Activated naive CD4-positive, alpha-beta T cell treated with anti-CD3 and anti-CD28 coated beads, Interleukin-2, amount 10 ng/mL, durations not matched to agents 7 days and 5 days (primary cell): ENCODE data around the gene DLG4.

ENCODE experiments used
- CTCF ChIA-PET: fragments of 350-600 bp; sonication (Branson Sonifier 250); formaldehyde crosslinking; loops from one replicate; lab custom pipeline; 2021; ENCODE audit warnings: antibody characterized with exemption; lab: Charles Lee
- DNase-seq: peaks from one replicate; pipeline ENCODE4 v3.0.0-alpha.2; 2020
- H3K27ac Mint-ChIP-seq: one replicate; pipeline ENCODE4 v1.8.0; 2021; ENCODE audit warnings: mild to moderate bottlenecking, moderate library complexity, mixed read lengths
- H3K27me3 Mint-ChIP-seq: one replicate; pipeline ENCODE4 v1.8.0; 2021; ENCODE audit warnings: mild to moderate bottlenecking, mixed read lengths
- H3K36me3 Mint-ChIP-seq: one replicate; pipeline ENCODE4 v1.8.0; 2021; ENCODE audit warnings: mixed read lengths
- H3K4me1 Mint-ChIP-seq: one replicate; pipeline ENCODE4 v1.8.0; 2021; ENCODE audit warnings: mixed read lengths
- H3K4me3 Mint-ChIP-seq: one replicate; pipeline ENCODE4 v1.8.0; 2021; ENCODE audit warnings: mild to moderate bottlenecking, moderate library complexity, mixed read lengths
- H3K9me3 Mint-ChIP-seq: one replicate; pipeline ENCODE4 v1.8.0; 2021; ENCODE audit warnings: mixed read lengths

The DLG4 gene

DNA sequence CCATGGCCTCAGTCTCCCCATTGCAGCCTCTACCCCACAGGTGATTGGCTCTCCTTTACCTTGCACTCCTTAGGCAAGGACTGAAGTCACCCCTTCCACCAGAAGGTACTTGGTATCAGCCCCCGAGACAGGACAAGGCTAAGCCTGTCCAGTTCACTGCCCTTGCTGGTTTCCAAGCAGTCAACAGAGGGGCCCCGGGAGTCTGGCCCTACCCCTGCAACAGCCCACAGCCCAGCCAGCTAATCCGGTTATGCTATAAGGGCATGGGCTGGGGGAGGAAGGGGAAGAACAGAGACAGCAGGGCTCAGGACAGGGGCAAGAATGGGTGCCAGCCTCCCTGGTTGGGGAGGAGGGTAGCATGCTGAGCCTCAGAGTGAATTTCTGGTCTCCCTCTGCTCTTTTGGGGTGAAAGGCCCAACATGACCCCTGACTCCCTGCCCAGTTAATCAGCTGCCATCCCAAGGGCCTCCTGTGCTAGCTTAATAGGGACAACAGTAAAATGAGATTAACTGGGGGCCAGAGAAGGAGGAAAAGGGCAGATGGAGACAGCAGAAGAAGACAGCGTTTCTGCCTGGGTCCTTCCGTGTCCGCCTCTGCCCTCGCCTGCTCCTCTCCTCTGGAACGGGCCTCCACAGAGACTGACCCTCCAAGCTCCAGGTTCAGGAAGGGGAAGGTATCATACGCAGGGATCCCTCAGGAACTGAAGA lies 10.7 kb downstream of the DLG4 start:
- H3K9me3 Mint-ChIP-seq, result no peaks in the 10 kb centered on the region
- no peak overlapping the region for H3K4me3 Mint-ChIP-seq
- DNase-seq, result no peak
- CTCF ChIA-PET, result interaction anchor here (0.8 to 1.3 kb wide), 2 partner anchors 48 to 163 kb away, joined by 3 read pairs; no protein-coding TSS in a partner anchor
- H3K36me3 Mint-ChIP-seq, result peaks cover under 1% of the 10 kb centered on the region
- H3K27ac Mint-ChIP-seq, result no peak overlapping the region
- peaks cover 60% of the 10 kb centered on the region for H3K27me3 Mint-ChIP-seq
- H3K4me1 Mint-ChIP-seq, result peaks cover 37% of the 10 kb centered on the region

DNA sequence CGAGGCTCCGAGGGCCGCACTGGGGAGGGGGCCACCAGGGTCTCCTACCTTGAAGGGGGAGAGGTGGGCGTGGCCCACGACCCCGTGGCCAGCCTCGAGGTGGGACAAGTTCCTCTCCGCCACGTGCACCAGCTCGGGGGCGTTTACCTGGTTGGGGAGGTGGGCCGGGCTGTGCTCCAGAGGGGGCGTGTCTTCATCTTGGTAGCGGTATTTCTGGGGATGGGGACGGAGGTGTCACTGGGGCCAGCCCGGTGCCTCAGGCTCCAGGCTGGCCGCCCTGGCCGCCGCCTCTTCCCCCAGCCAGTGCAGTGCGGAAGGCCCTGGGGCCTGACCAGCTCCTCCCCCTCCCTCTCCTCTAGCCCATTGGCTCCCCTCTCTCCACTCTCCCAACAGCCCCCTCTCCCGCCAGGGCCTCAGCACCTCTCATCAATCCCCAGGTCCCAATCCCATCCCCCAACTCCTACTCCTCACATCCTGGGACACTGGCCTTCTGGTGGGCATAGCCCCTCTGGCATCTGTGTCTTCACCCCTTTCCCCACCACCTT lies 11.5 kb downstream of the DLG4 start:
- H3K4me3 Mint-ChIP-seq, result no peak overlapping the region
- peaks cover 34% of the 10 kb centered on the region for H3K4me1 Mint-ChIP-seq
- DNase-seq, result no peak
- no peak overlapping the region for H3K27ac Mint-ChIP-seq
- peaks cover 53% of the 10 kb centered on the region for H3K27me3 Mint-ChIP-seq
- no peaks in the 10 kb centered on the region for H3K9me3 Mint-ChIP-seq
- CTCF ChIA-PET, result no interaction called here
- peaks cover 1% of the 10 kb centered on the region for H3K36me3 Mint-ChIP-seq

DNA sequence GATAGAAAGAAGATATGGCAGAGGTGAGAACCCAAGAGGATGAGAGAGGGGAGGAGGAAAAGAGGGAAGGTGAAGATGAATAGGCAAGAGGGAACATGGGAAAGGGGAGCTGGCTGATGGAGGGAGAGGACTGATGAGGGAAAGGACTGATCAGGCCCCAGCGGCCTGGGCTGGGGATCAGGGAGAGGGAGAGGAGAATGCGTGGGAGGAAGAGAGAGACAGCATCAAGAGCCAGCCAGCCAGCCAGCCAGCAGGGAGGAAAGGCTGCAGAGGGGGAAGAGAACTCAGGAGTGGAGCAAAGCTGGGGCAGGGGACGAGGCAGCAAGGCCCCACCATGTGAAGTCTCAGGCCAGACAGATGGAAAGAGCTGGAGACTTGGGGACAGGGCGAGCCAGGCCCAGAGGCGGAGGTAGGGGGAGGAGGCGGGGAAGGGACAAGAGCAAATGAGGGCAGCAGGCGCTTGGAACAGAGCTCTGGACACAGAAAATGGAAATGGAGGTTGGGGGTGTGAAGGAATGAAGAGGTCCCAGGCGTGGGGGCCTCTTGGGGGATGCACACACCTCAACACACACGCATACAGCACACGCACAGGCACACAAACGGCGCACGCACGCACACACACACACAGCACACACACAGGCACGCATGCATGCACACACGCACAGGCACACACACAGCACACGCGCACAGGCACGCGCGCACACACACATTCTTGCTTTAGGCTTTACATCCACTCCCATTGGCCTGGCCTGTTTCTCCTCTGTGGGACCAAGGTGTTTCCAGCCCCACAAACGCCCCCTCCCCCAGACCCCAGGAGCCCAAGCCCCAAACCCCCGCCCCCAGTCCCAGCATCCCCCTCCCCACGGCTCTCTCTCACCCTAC lies 12.3 kb downstream of the DLG4 start:
- H3K4me1 Mint-ChIP-seq, result peaks cover 35% of the 10 kb centered on the region
- peaks cover 51% of the 10 kb centered on the region for H3K27me3 Mint-ChIP-seq
- no peak for DNase-seq
- H3K4me3 Mint-ChIP-seq, result no peak overlapping the region
- peaks cover 1% of the 10 kb centered on the region for H3K36me3 Mint-ChIP-seq
- no peak overlapping the region for H3K27ac Mint-ChIP-seq
- CTCF ChIA-PET, result no interaction called here
- H3K9me3 Mint-ChIP-seq, result no peaks in the 10 kb centered on the region

DNA sequence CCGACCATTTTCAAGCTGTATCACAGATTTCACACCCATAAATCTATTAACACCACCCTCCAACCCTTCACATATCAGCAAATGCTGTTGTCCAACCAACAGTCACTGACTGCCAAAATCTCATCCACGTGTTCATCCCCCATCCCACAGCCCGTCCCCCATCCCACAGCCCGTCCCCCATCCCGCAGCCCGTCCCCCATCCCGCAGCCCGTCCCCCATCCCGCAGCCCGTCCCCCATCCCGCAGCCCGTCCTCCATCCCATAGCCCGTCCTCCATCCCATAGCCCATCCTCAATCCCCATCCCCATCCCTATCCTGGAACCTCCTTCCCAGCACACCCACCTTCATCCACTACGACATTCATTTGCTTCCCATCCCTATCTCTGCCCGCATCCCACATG lies 14.1 kb downstream of the DLG4 start:
- Mint-ChIP-seq H3K4me3 (peak overlapping the region; percentile 53), H3K36me3 (peaks cover 1% of the 10 kb centered on the region), H3K4me1 (peaks cover 35% of the 10 kb centered on the region), H3K27me3 (peaks cover 36% of the 10 kb centered on the region), H3K9me3 (no peaks in the 10 kb centered on the region), H3K27ac (peak overlapping the region; percentile 85)
- DNase-seq, result no peak
- CTCF ChIA-PET, result interaction anchor here (1.1 kb wide), 1 partner anchor 15 kb away, joined by 3 read pairs; no protein-coding TSS in a partner anchor

DNA sequence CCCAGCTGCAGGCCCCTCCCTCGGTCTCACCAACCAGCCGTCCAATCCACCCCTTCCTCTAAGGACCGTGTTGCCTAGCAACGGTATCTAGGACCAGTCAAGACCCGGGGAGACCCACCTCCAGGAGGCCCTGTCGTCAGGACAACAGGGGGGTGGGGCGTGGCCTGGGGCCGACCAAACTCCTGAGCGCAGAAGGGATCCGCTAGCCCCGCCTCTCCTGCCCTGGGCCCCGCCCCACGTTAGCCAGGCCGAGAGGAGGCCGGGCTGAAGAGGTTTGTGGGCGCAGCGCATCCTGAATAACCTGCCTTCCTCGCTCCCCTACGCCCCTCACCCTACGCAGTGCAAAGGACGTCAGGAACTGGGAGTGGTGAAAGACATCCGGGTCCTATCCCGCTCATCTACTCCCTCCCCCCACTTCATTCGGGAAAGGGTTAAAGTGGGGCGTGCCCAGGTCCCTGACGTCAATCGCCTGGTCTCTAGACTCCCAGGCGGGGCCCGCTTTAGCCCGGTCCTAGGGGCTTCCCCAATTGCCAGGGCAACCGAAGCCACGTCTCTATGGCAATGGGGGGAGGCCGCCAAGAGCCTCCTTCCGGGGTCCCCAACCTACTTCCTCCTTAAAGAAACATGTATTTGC lies 14.7 kb downstream of the DLG4 start:
- Mint-ChIP-seq H3K36me3 (peaks cover 1% of the 10 kb centered on the region), H3K9me3 (no peaks in the 10 kb centered on the region), H3K27ac (peak overlapping the region; percentile 85), H3K27me3 (peaks cover 30% of the 10 kb centered on the region), H3K4me3 (peak overlapping the region; percentile 53), H3K4me1 (peaks cover 35% of the 10 kb centered on the region)
- peak; percentile 96 for DNase-seq
- CTCF ChIA-PET, result no interaction called here

GRCh38 chr17:7204336-7204735 lies 15.3 kb downstream of the DLG4 start:
- peak overlapping the region; percentile 85 for H3K27ac Mint-ChIP-seq
- peaks cover 24% of the 10 kb centered on the region for H3K27me3 Mint-ChIP-seq
- CTCF ChIA-PET, result no interaction called here
- H3K36me3 Mint-ChIP-seq, result peaks cover 1% of the 10 kb centered on the region
- DNase-seq, result peak; percentile 39
- no peaks in the 10 kb centered on the region for H3K9me3 Mint-ChIP-seq
- H3K4me1 Mint-ChIP-seq, result peaks cover 35% of the 10 kb centered on the region
- peak overlapping the region; percentile 53 for H3K4me3 Mint-ChIP-seq

DNA sequence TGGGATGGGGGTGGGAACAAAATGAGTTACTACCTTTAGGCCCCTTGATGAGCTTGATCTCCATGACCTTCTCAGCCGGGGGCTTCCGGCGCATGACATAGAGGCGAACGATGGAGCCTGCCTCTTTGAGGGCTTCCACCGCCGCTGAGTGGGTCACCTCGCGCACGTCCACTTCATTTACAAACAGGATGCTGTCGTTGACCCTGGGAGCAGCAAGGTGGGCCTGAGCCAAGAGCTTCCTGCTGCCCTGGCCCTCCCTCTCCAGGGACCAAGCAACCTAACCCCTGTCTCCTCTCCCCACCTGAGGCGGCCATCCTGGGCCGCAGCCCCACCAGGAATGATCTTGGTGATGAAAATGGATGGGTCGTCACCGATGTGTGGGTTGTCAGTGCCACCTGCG lies 16.2 kb downstream of the DLG4 start:
- Mint-ChIP-seq H3K27ac (no peak overlapping the region), H3K4me1 (peaks cover 35% of the 10 kb centered on the region), H3K27me3 (peaks cover 15% of the 10 kb centered on the region), H3K36me3 (peaks cover 1% of the 10 kb centered on the region), H3K9me3 (no peaks in the 10 kb centered on the region), H3K4me3 (no peak overlapping the region)
- DNase-seq, result no peak
- CTCF ChIA-PET, result no interaction called here

DNA sequence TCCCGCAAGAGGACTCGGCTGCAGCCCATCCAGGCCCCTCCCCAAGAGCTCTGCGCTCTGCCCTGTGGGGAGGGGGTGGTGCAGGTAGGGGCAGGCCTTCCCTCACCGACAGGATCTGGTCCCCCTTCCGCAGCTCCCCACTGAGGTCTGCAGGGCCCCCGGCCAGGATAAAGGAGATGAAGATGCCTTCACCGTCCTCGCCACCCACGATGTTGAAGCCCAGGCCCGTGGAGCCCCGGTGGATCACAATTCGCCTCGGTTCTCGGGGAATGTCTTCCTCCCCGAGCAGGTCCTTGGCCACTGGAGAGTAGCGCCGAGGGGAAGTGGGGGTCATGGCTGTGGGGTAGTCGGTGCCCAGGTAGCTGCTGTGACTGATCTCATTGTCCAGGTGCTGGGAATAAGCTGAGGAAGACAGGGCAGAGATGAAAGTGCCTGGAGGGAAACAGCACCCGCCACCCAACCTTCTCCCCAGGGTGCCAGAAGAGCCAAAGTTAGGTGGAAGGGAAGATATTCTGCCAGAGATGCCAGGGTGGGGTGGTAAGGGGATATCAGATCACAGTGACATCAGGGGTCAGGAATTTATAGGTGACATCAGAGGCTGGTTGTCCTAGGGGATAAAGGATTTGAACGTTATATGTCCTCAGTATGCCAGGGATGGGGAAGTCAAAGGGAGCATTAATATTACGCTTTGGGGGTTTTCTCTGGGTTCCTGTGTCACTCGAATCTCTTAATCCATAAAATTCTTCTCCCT lies 22.8 kb downstream of the DLG4 start:
- no peaks in the 10 kb centered on the region for H3K4me1 Mint-ChIP-seq
- H3K27ac Mint-ChIP-seq, result no peak overlapping the region
- CTCF ChIA-PET, result interaction anchor here (0.6 kb wide), 1 partner anchor 18 kb away, joined by 3 read pairs; no protein-coding TSS in a partner anchor
- no peaks in the 10 kb centered on the region for H3K27me3 Mint-ChIP-seq
- H3K9me3 Mint-ChIP-seq, result no peaks in the 10 kb centered on the region
- no peak for DNase-seq
- no peak overlapping the region for H3K4me3 Mint-ChIP-seq
- no peaks in the 10 kb centered on the region for H3K36me3 Mint-ChIP-seq

DNA sequence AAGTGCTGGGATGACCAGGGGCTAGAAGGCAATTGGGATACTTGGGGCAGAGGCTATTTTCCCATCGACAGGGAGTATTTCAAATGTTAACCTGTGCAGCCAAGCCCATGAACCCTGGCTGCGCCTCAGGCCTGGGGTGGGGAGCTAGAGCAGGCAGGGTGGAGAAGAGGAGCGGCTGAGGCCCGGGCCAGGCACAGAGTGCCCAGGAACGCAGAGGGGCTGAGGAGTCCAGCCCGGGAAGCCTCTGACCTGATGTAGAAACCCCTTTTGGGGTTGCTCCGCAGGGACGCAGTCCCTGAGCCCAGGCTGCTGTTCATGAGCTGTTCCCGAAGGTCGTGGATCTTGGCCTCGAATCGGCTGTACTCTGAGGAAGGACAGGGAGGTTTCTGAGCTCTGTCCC lies 23.7 kb downstream of the DLG4 start:
- Mint-ChIP-seq H3K27me3 (no peaks in the 10 kb centered on the region), H3K36me3 (no peaks in the 10 kb centered on the region), H3K4me3 (no peak overlapping the region), H3K4me1 (no peaks in the 10 kb centered on the region), H3K9me3 (no peaks in the 10 kb centered on the region), H3K27ac (no peak overlapping the region)
- CTCF ChIA-PET, result no interaction called here
- no peak for DNase-seq

DNA sequence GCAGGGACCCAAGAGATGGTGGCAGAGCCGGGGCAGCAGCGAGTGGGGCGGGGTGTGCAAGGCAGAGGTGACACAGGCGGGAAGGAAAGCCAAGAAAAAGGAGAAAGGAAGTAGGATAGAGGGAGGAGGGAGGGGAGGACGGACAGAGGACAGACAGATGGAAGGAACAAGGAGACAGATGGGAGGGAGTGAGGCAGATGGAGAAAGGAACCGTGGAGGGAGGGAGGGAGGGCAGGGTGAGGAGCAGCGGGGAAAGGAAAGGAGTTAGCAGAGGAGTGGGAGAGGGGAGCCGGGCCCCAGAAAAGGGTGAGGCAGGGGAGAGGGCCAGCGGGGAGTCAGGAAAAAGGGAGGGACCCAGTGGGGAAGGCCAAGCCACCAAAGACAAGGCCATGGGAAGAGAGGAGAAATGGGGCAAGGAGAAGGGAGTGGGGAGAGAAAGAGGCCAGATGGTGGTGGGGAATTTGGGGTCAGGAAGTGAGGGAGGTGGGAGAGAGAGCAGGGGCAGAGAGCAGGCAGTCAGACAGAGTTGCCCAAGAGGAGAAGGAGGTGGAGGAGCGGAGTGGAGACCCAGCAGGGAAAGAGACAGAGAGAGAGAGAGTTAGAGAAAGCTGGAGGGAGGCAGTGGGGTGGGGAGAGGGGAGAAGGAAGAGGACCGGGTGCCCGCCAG lies 27.2 kb downstream of the DLG4 start:
- H3K4me3 Mint-ChIP-seq, result no peak overlapping the region
- no peak overlapping the region for H3K27ac Mint-ChIP-seq
- no peaks in the 10 kb centered on the region for H3K9me3 Mint-ChIP-seq
- no peaks in the 10 kb centered on the region for H3K4me1 Mint-ChIP-seq
- no peak for DNase-seq
- no peaks in the 10 kb centered on the region for H3K36me3 Mint-ChIP-seq
- CTCF ChIA-PET, result no interaction called here
- no peaks in the 10 kb centered on the region for H3K27me3 Mint-ChIP-seq

GRCh38 chr17:7191571-7192270 lies 27.9 kb downstream of the DLG4 start:
- CTCF ChIA-PET, result interaction anchor here (1.1 kb wide), 1 partner anchor 14 kb away, joined by 4 read pairs; no protein-coding TSS in a partner anchor
- Mint-ChIP-seq H3K36me3 (no peaks in the 10 kb centered on the region), H3K9me3 (no peaks in the 10 kb centered on the region), H3K27ac (no peak overlapping the region), H3K4me3 (no peak overlapping the region), H3K27me3 (no peaks in the 10 kb centered on the region), H3K4me1 (peaks cover under 1% of the 10 kb centered on the region)
- DNase-seq, result peak; percentile 61

GRCh38 chr17:7191069-7191468 lies 28.6 kb downstream of the DLG4 start:
- Mint-ChIP-seq H3K36me3 (no peaks in the 10 kb centered on the region), H3K9me3 (no peaks in the 10 kb centered on the region), H3K4me3 (no peak overlapping the region), H3K4me1 (peaks cover 7% of the 10 kb centered on the region), H3K27me3 (no peaks in the 10 kb centered on the region), H3K27ac (no peak overlapping the region)
- DNase-seq, result peak; percentile 13
- CTCF ChIA-PET, result interaction anchor here (1.1 kb wide), 1 partner anchor 14 kb away, joined by 4 read pairs; no protein-coding TSS in a partner anchor
